ENCODE data around the gene CD48. TPM values are rescaled to one million over a fixed set of nuclear protein-coding genes. Genes with fewer than 3 reads are reported as not detected.

Gene CD48
- total RNA-seq, 2 experiments from 2014 or later, result 131 to 150 TPM

- BruUV-seq (replicated peaks), result no TSS peak
- ChIA-PET POLR2A (interaction anchor here (0.5 to 2.4 kb wide), 27 partner anchors 7 to 569 kb away, joined by 3 to 14 read pairs (median 4); partner anchors contain the start of genes SLAMF1 and TSTD1), CTCF (ENCODE audit: unreplicated experiment) (interaction anchor here (0.8 to 3.9 kb wide), 4 partner anchors 26 to 161 kb away, joined by 3 to 16 read pairs (median 6); partner anchors contain the start of genes CD48 and SLAMF1)
- no peak for TF ChIP-seq EZH2phosphoT487 (IDR thresholded peaks at IDR 0.05; ENCODE audit: borderline replicate concordance, low read depth, low read length)
- no peaks in the 10 kb centered on the region for H3K9me2 ChIP-seq (ENCODE audit: insufficient read depth, low read length)
- intact Hi-C loops (cut with micrococcal nuclease; ENCODE audit: unreplicated experiment), result loop anchor here (5.0 kb wide), 2 partner anchors 126 to 151 kb away; partner anchors contain the start of gene SLAMF6
- H3K4me3 ChIP-seq (ENCODE audit: low read depth, low read length, poor library complexity, severe bottlenecking), result peak overlapping the region; percentile 55
- no peaks in the 10 kb centered on the region for H3K79me2 ChIP-seq (ENCODE audit: insufficient read depth, low read depth, low read length)
- H3K4me1 ChIP-seq (ENCODE audit: insufficient read depth, low read length, poor library complexity, severe bottlenecking), result peaks cover 62% of the 10 kb centered on the region
- DNase-seq (ENCODE audit: low spot score), result peak; percentile 62
- H3K9me3 ChIP-seq (ENCODE audit: low read length), result peaks cover 15% of the 10 kb centered on the region
- peak overlapping the region; percentile 93 for H3K27ac ChIP-seq (ENCODE audit: low read depth, low read length, poor library complexity, severe bottlenecking)
- H3K4me2 ChIP-seq (ENCODE audit: low read length), result peak overlapping the region; percentile 82
- H4K20me1 ChIP-seq (ENCODE audit: insufficient read depth, low read length), result no peaks in the 10 kb centered on the region
- H3K36me3 ChIP-seq (ENCODE audit: insufficient read depth, low read length), result peaks cover 37% of the 10 kb centered on the region
- H2AFZ ChIP-seq (ENCODE audit: low read length), result peak overlapping the region; percentile 9; the same call in 1 of the 2 replicates
Observed at GRCh38 chr1:160672789-160673695, 38.6 kb downstream of the CD48 start.

GRCh38 chr1:160671603-160672517 lies 39.8 kb downstream of the CD48 start:
- peak overlapping the region; percentile 55 for H3K4me3 ChIP-seq (ENCODE audit: low read depth, low read length, poor library complexity, severe bottlenecking)
- DNase-seq (ENCODE audit: low spot score), result peak; percentile 66
- peak overlapping the region; percentile 82 for H3K4me2 ChIP-seq (ENCODE audit: low read length)
- BruUV-seq (replicated peaks), result no TSS peak
- H3K27ac ChIP-seq (ENCODE audit: low read depth, low read length, poor library complexity, severe bottlenecking), result peak overlapping the region; percentile 93
- ChIA-PET POLR2A (interaction anchor here (0.6 to 2.4 kb wide), 20 partner anchors 7 to 568 kb away, joined by 3 to 14 read pairs (median 3); partner anchors contain the start of gene SLAMF1), CTCF (ENCODE audit: unreplicated experiment) (interaction anchor here (0.5 to 3.9 kb wide), 4 partner anchors 25 to 386 kb away, joined by 3 to 16 read pairs (median 4); partner anchors contain the start of gene SLAMF1)
- intact Hi-C loops (cut with micrococcal nuclease; ENCODE audit: unreplicated experiment), result loop anchor here (5.0 kb wide), 2 partner anchors 125 to 150 kb away; partner anchors contain the start of gene SLAMF6
- no peaks in the 10 kb centered on the region for H3K9me2 ChIP-seq (ENCODE audit: insufficient read depth, low read length)
- peak overlapping the region; percentile 9; the same call in 1 of the 2 replicates for H2AFZ ChIP-seq (ENCODE audit: low read length)
- H4K20me1 ChIP-seq (ENCODE audit: insufficient read depth, low read length), result no peaks in the 10 kb centered on the region
- TF ChIP-seq CTCF (conservative IDR thresholded peaks at IDR 0.05; ENCODE audit: low read length) (no peak), EZH2phosphoT487 (IDR thresholded peaks at IDR 0.05; ENCODE audit: borderline replicate concordance, low read depth, low read length) (no peak)
- peaks cover 21% of the 10 kb centered on the region for H3K9me3 ChIP-seq (ENCODE audit: low read length)
- peaks cover 25% of the 10 kb centered on the region for H3K36me3 ChIP-seq (ENCODE audit: insufficient read depth, low read length)
- no peaks in the 10 kb centered on the region for H3K79me2 ChIP-seq (ENCODE audit: insufficient read depth, low read depth, low read length)
- H3K4me1 ChIP-seq (ENCODE audit: insufficient read depth, low read length, poor library complexity, severe bottlenecking), result peaks cover 63% of the 10 kb centered on the region

Measured in OCI-LY7 (cell line).